Esophagus muscularis mucosa (tissue), 4 donors: ENCODE data around the gene RPAP3. TPM values are rescaled to one million over a fixed set of nuclear protein-coding genes. Genes with fewer than 3 reads are reported as not detected.

Experiments
- DNase-seq: peaks from one replicate; pipeline ENCODE4 v3.0.0-alpha.2; 2017; ENCODE audit errors: extremely low spot score
- H3K27ac ChIP-seq, 4 donors: fragments of 200-600 bp; sonication (generic); replicated peaks in 1 of 4; 1 replicate in 3 of 4; 2 replicates in 1 of 4; pipeline ENCODE4 v1.5.1; 2016 to 2019; ENCODE audit warnings: mild to moderate bottlenecking in 1 of 4
- H3K27me3 ChIP-seq, 4 donors: fragments of 200-600 bp; sonication (generic); one replicate each; pipeline versions ENCODE4 v1.5.1 to v1.6.0; 2016 to 2019
- H3K36me3 ChIP-seq, 4 donors: fragments of 200-600 bp; sonication (generic); one replicate each; pipeline ENCODE4 v1.5.1; 2016 to 2019
- H3K4me1 ChIP-seq, 4 donors: fragments of 200-600 bp; sonication (generic); one replicate each; pipeline ENCODE4 v1.5.1; 2016 to 2019
- H3K4me3 ChIP-seq, 4 donors: fragments of 200-600 bp; sonication (generic); 1 replicate in 2 of 4; 2 replicates in 2 of 4; pipeline ENCODE4 v1.5.1; 2016 to 2019; ENCODE audit warnings: mild to moderate bottlenecking in 4 of 4, moderate library complexity in 1 of 4
- H3K9me3 ChIP-seq, 4 donors: fragments of 200-600 bp; sonication (generic); 1 replicate in 3 of 4; 2 replicates in 1 of 4; pipeline ENCODE4 v1.5.1; 2016 to 2019
- CTCF ChIP-seq, 3 experiments: fragments of 200-600 bp in 2 of 3; fragments of 450-650 bp in 1 of 3; sonication (generic) in 2 of 3; IDR thresholded peaks; one replicate each; pipeline ENCODE4 v1.5.1; 2017 to 2019; ENCODE audit warnings: antibody characterized with exemption in 3 of 3, mild to moderate bottlenecking in 2 of 3, moderate library complexity in 1 of 3
- EP300 ChIP-seq: sonication (generic); formaldehyde crosslinking; IDR thresholded peaks from one replicate; pipeline ENCODE4 v1.6.1; 2017; ENCODE audit warnings: antibody characterized with exemption
- POLR2A ChIP-seq: fragments of 450-650 bp; IDR thresholded peaks from one replicate; pipeline ENCODE4 v1.6.1; 2017; ENCODE audit warnings: antibody characterized with exemption, moderate library complexity, mild to moderate bottlenecking, low read depth
- POLR2AphosphoS5 ChIP-seq, 2 donors: sonication (generic); formaldehyde crosslinking; IDR thresholded peaks; one replicate each; pipeline ENCODE4 v1.6.1; 2017; ENCODE audit warnings: antibody characterized with exemption in 2 of 2
- WGBS: methylation state at CpG from one replicate; pipeline ENCODE4 v1.1.5; 2018; 5-methylcytosine and 5-hydroxymethylcytosine counted together
- intact Hi-C: fragments of 100-400 bp; cut with DNase I; formaldehyde crosslinking; loops from one replicate; pipeline ENCODE4 v1.15.1; 2023
- total RNA-seq, 4 donors: library from RNA; depleted of rRNA; stranded (reverse); fragments of >200 nt; gene quantifications; one replicate each; pipeline versions ENCODE4 v1.1.0 to v1.2.1, GENCODE V29; 2016

RPAP3 gene
- total RNA-seq, 4 donors from 2014 or later: 10.3 to 17.9 (median 13.5) TPM

DNA sequence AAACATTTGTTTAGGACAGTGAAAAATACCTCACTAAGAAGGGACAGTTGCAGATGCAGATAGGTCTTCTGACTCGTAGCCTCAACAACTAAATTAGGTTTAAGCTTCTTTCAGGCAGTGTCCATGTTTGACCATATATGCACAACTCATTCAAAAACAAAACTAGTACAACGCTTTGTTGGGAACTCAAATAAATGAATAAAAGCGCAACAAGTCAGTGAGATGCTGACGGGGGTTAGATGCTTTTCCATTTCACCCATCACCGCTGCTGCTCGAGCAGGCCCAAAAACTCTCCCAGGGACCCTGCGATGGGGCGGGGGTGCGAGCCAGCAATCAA, 633 bp downstream of the RPAP3 start:
- Histone ChIP-seq H3K4me3 (peak overlapping the region; percentile 82 to 100 (median 95)), H3K36me3 (peaks cover 0 to 11% (median 8%) of the 10 kb centered on the region in 4 donors), H3K27me3 (no peaks in the 10 kb centered on the region), H3K27ac (peak overlapping the region; percentile 85 to 97 (median 91)), H3K4me1 (peaks cover 12 to 32% (median 28%) of the 10 kb centered on the region in 4 donors), H3K9me3 (no peaks in the 10 kb centered on the region)
- WGBS: 1% methylated on average over 9 of the region's 9 CpGs
- intact Hi-C loops: no loop called here
- DNase-seq: no peak
- TF ChIP-seq POLR2AphosphoS5 (IDR thresholded peaks at IDR 0.05): no peak
- no peak for TF ChIP-seq CTCF (IDR thresholded peaks at IDR 0.05)
- TF ChIP-seq EP300: no peak
- no peak for TF ChIP-seq POLR2A

DNA sequence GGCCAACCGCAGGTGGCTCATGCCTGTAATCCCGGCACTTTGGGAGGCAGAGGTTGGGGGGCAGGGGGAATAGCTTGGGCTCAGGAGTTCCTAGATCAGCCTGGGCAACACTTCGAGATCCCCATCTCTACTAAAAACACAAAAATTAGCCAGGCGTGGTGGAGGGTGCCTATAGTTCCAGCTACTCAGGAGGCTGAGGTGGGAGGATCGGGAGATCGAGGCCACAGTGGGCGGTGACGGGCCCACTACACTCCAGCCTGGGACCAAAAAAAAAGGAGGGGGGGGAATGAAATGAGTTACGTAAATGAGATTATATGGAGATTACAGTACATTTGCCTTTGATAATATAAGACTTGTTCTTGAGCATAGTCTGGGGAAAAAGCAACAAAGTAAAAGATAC, 1.1 kb downstream of the RPAP3 start:
- intact Hi-C loops: no loop called here
- H3K27ac ChIP-seq: peak overlapping the region in 2 of 4 donors; percentile 90 to 97
- WGBS: 93% methylated on average over 9 of the region's 9 CpGs

GRCh38 chr12:47700263-47700662, 5.6 kb downstream of the RPAP3 start:
- Histone ChIP-seq H3K27ac (no peak overlapping the region), H3K9me3 (no peaks in the 10 kb centered on the region), H3K4me3 (no peak overlapping the region), H3K27me3 (no peaks in the 10 kb centered on the region), H3K36me3 (peaks cover 6 to 47% (median 31%) of the 10 kb centered on the region in 4 donors), H3K4me1 (peaks cover 7 to 17% (median 15%) of the 10 kb centered on the region in 4 donors)
- TF ChIP-seq CTCF (IDR thresholded peaks at IDR 0.05) (no peak), POLR2AphosphoS5 (IDR thresholded peaks at IDR 0.05) (no peak), POLR2A (no peak), EP300 (no peak)
- intact Hi-C loops: no loop called here
- 94% methylated on average over 2 of the region's 2 CpGs for WGBS
- DNase-seq: no peak

More for the DNA sequence above, 1.1 kb downstream of the RPAP3 start:
- DNase-seq: no peak
- H3K4me1 ChIP-seq: peaks cover 12 to 32% (median 28%) of the 10 kb centered on the region in 4 donors
- H3K4me3 ChIP-seq: peak overlapping the region; percentile 82 to 100 (median 95)
- no peaks in the 10 kb centered on the region for H3K9me3 ChIP-seq
- no peaks in the 10 kb centered on the region for H3K27me3 ChIP-seq
- no peak for TF ChIP-seq POLR2A
- peaks cover 0 to 16% (median 12%) of the 10 kb centered on the region in 4 donors for H3K36me3 ChIP-seq

DNA sequence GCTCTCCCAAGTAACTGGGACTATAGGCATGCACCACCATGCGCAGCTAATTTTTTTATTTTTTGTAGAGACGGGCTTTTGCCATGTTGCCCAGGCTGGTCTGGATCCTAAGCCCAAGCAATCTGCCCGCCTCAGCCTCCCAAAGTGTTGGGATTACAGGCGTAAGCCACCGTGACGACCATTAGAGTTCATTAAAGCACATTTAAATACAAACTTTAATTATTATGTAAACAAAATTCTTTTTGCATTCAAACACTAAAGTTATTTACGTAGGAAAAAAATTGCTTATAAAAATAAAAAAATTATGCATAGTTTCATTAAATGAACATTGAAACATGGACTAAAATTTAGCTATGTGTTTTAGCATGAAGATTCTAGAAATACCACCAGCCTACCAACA, 7.2 kb downstream of the RPAP3 start:
- DNase-seq: no peak
- Histone ChIP-seq H3K9me3 (no peaks in the 10 kb centered on the region), H3K36me3 (peaks cover 6 to 58% (median 36%) of the 10 kb centered on the region in 4 donors), H3K27ac (no peak overlapping the region), H3K4me3 (no peak overlapping the region), H3K27me3 (no peaks in the 10 kb centered on the region), H3K4me1 (peaks cover 0 to under 1% (median 0%) of the 10 kb centered on the region in 4 donors)
- intact Hi-C loops: no loop called here
- TF ChIP-seq CTCF (IDR thresholded peaks at IDR 0.05): no peak
- TF ChIP-seq EP300: no peak
- TF ChIP-seq POLR2A: no peak
- TF ChIP-seq POLR2AphosphoS5 (IDR thresholded peaks at IDR 0.05): no peak
- WGBS: 93% methylated on average over 7 of the region's 7 CpGs

DNA sequence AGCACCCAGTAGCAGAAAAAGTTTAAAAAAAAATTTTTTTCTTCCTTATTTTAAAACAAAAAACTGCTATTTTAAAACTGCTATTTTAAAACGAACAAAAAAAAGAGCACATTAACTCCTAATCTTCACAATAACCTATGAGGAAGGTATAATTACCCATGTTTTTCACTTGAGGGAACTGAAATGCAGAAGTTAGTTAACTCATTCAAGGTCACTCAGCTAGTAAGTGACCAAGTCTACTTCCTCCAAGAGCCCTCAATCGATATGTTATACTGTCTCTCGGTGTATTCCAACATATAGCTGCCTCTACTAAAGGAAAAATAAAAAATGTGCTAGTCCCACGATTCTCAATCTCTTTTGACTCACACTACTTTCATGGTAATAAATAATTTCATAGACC, 7.8 kb downstream of the RPAP3 start:
- Histone ChIP-seq H3K9me3 (no peaks in the 10 kb centered on the region), H3K27ac (no peak overlapping the region), H3K36me3 (peaks cover 10 to 60% (median 41%) of the 10 kb centered on the region in 4 donors), H3K27me3 (no peaks in the 10 kb centered on the region), H3K4me3 (no peak overlapping the region), H3K4me1 (no peaks in the 10 kb centered on the region)
- WGBS: 87% methylated on average over 4 of the region's 4 CpGs
- no peak for TF ChIP-seq POLR2AphosphoS5 (IDR thresholded peaks at IDR 0.05)
- TF ChIP-seq EP300: no peak
- no peak for TF ChIP-seq POLR2A
- no peak for TF ChIP-seq CTCF (IDR thresholded peaks at IDR 0.05)
- DNase-seq: no peak
- intact Hi-C loops: no loop called here
